ENCODE measurements around the gene PNLIPRP1. TPM values are rescaled to one million over a fixed set of nuclear protein-coding genes. Genes with fewer than 3 reads are reported as not detected.

The PNLIPRP1 gene
- not detected for total RNA-seq

DNA sequence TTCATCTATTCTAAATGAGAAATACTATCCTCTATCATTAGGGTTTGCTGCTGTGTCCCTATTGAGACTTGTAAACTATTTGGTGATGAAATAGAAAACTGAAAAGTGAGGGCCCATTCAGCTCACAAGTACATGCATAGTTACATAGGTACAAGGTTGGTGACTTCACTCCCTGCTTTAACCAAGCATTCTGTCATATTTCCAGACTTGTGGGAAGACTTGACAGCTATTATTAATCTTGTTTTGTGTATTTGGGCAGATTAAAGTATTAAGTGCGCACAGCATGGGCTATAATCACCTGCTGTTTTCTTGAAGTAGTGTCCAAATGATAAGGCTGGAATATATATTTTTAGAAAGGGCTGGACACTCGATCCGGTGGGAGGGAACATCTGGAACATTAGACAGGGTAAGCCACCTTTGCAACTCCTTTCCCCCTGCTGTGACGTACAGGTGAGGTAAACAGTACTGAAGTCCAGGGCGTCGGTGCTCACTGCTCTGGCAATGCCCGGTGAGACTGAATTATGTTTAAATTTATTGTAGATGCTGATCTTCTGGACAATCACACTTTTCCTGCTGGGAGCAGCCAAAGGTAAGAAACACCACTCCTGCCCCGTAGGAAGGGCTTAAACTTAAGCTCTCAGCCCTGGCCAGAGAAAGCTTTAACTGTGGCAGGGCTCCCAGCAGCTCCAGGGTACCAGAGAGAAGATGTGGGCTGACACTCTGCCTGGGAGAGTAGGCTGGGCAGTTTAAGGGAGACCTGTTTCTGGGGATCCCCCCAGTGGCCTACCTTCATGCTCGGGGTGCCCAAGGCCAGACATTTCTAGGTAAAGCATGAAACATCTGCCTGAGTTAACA, at the start of gene PNLIPRP1:
Gene PNLIPRP1 (plus strand): TSS at position 370 of the 855 bp plus-strand sequence. CDS start 171 bp downstream, at position 541.
- Mint-ChIP-seq H3K9me3 (no peaks in the 10 kb centered on the region), H3K36me3 (ENCODE audit: low read depth) (no peaks in the 10 kb centered on the region), H3K27ac (no peak within 1 kb of the TSS), H3K4me3 (no peak within 1 kb of the TSS), H3K4me1 (no peaks in the 10 kb centered on the region), H3K27me3 (peaks cover 3% of the 10 kb centered on the region)
- no peak for ATAC-seq (replicated peaks)

DNA sequence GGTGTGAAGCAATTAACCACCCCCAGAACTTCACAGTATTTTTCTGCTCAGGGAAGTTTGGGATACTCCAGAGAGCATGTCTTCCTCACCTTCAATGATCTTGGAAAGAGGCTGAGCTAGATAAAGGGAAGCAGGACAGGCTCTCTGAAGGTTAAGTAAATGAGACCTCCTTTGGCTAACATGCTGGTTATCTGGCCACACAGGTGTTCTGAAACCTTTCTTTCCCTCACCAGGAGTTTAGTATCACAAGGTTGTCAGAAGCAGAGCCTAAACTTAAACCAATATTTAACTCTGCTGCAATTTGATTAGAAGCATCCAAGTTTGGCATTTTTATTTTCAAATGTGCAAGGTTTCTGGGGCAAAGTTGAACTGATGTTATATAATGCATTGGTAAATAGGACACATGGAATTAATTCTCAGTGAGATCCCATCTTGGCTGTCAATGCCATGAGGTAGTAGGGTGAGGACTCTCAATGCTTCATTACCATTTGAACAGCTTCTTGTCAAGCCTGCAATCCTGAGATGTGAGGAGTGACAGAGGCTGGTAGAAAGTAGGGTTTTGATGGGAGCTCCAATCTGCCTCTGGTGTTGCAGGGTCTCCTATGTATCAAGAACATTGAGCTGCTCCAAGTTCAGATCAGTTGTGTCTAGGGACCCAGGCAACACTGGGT, 48.6 kb upstream of the PNLIPRP1 start:
- H3K4me3 Mint-ChIP-seq, result no peak overlapping the region
- H3K4me1 Mint-ChIP-seq, result no peaks in the 10 kb centered on the region
- ATAC-seq (replicated peaks), result no peak
- no peak overlapping the region for H3K27ac Mint-ChIP-seq
- no peaks in the 10 kb centered on the region for H3K36me3 Mint-ChIP-seq (ENCODE audit: low read depth)
- peaks cover 5% of the 10 kb centered on the region for H3K9me3 Mint-ChIP-seq
- peaks cover 17% of the 10 kb centered on the region for H3K27me3 Mint-ChIP-seq

GRCh38 chr10:116545122-116545521, 45.6 kb upstream of the PNLIPRP1 start:
- H3K27ac Mint-ChIP-seq, result no peak overlapping the region
- H3K4me1 Mint-ChIP-seq, result no peaks in the 10 kb centered on the region
- no peaks in the 10 kb centered on the region for H3K9me3 Mint-ChIP-seq
- ATAC-seq (replicated peaks), result no peak
- no peak overlapping the region for H3K4me3 Mint-ChIP-seq
- H3K27me3 Mint-ChIP-seq, result peaks cover 9% of the 10 kb centered on the region
- H3K36me3 Mint-ChIP-seq (ENCODE audit: low read depth), result no peaks in the 10 kb centered on the region

- Mint-ChIP-seq H3K27me3 (peaks cover 6% of the 10 kb centered on the region), H3K27ac (no peak within 1 kb of the TSS), H3K9me3 (no peaks in the 10 kb centered on the region), H3K4me1 (no peaks in the 10 kb centered on the region), H3K36me3 (ENCODE audit: low read depth) (no peaks in the 10 kb centered on the region), H3K4me3 (no peak within 1 kb of the TSS)
- ATAC-seq (replicated peaks), result no peak
Measured at GRCh38 chr10:116545756-116546155, 45.0 kb upstream of the PNLIPRP1 start, which contains the start of gene PNLIP. Gene PNLIP (plus strand): TSS chr10:116545931. CDS start chr10:116546093, 162 bp downstream.

DNA sequence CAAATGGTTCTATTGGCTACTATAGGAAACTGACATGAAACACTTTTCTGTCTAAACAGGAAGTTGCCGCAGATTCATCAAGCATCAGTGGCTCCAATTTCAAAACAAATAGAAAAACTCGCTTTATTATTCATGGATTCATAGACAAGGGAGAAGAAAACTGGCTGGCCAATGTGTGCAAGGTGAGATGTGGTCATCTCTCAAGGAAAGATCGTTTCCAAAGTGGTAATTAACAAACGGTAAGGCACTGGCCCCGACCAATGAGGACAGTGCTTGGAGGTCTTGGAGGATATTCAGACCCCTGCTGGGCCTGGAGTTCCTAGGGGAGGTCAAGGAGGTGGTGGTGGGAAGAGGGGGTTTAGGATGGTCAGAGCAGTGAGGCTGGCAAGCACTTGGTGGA, 42.5 kb upstream of the PNLIPRP1 start:
- H3K27me3 Mint-ChIP-seq, result peaks cover 5% of the 10 kb centered on the region
- no peak overlapping the region for H3K27ac Mint-ChIP-seq
- no peaks in the 10 kb centered on the region for H3K9me3 Mint-ChIP-seq
- ATAC-seq (replicated peaks), result no peak
- H3K4me1 Mint-ChIP-seq, result no peaks in the 10 kb centered on the region
- no peak overlapping the region for H3K4me3 Mint-ChIP-seq
- no peaks in the 10 kb centered on the region for H3K36me3 Mint-ChIP-seq (ENCODE audit: low read depth)

GRCh38 chr10:116553378-116553980, 37.3 kb upstream of the PNLIPRP1 start:
- Mint-ChIP-seq H3K4me1 (no peaks in the 10 kb centered on the region), H3K27ac (no peak overlapping the region), H3K4me3 (no peak overlapping the region), H3K36me3 (ENCODE audit: low read depth) (no peaks in the 10 kb centered on the region), H3K9me3 (no peaks in the 10 kb centered on the region), H3K27me3 (no peaks in the 10 kb centered on the region)
- no peak for ATAC-seq (replicated peaks)

GRCh38 chr10:116554628-116555027, 36.1 kb upstream of the PNLIPRP1 start:
- Mint-ChIP-seq H3K27me3 (no peaks in the 10 kb centered on the region), H3K4me3 (no peak overlapping the region), H3K36me3 (ENCODE audit: low read depth) (no peaks in the 10 kb centered on the region), H3K4me1 (no peaks in the 10 kb centered on the region), H3K27ac (no peak overlapping the region), H3K9me3 (no peaks in the 10 kb centered on the region)
- no peak for ATAC-seq (replicated peaks)

DNA sequence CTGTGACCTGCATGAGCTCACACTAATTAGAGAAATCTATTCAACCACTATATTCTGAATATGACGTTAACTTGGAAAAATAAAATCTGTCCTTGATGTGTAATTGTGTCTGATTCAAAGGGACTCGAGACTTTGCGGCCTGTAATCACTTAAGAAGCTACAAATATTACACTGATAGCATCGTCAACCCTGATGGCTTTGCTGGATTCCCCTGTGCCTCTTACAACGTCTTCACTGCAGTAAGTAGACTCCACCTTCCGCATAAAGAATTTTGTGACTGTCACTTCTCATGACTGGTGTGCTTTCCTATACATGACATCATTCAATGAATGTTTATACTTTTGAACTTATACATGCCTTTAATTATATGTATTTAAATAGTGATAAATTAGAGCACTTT, 34.9 kb upstream of the PNLIPRP1 start:
- ATAC-seq (replicated peaks), result no peak
- H3K4me1 Mint-ChIP-seq, result no peaks in the 10 kb centered on the region
- H3K27ac Mint-ChIP-seq, result no peak overlapping the region
- H3K9me3 Mint-ChIP-seq, result no peaks in the 10 kb centered on the region
- H3K36me3 Mint-ChIP-seq (ENCODE audit: low read depth), result no peaks in the 10 kb centered on the region
- no peak overlapping the region for H3K4me3 Mint-ChIP-seq
- H3K27me3 Mint-ChIP-seq, result no peaks in the 10 kb centered on the region

GRCh38 chr10:116557305-116557880, 33.4 kb upstream of the PNLIPRP1 start:
- no peak overlapping the region for H3K27ac Mint-ChIP-seq
- ATAC-seq (replicated peaks), result no peak
- H3K36me3 Mint-ChIP-seq (ENCODE audit: low read depth), result no peaks in the 10 kb centered on the region
- no peaks in the 10 kb centered on the region for H3K9me3 Mint-ChIP-seq
- peaks cover 3% of the 10 kb centered on the region for H3K27me3 Mint-ChIP-seq
- H3K4me1 Mint-ChIP-seq, result no peaks in the 10 kb centered on the region
- no peak overlapping the region for H3K4me3 Mint-ChIP-seq

- ATAC-seq (replicated peaks), result no peak
- Mint-ChIP-seq H3K27me3 (peaks cover 6% of the 10 kb centered on the region), H3K36me3 (ENCODE audit: low read depth) (no peaks in the 10 kb centered on the region), H3K9me3 (no peaks in the 10 kb centered on the region), H3K27ac (no peak overlapping the region), H3K4me3 (no peak overlapping the region), H3K4me1 (no peaks in the 10 kb centered on the region)
Measured at GRCh38 chr10:116565534-116565933, 25.2 kb upstream of the PNLIPRP1 start.

GRCh38 chr10:116566932-116567331, 23.8 kb upstream of the PNLIPRP1 start:
- Mint-ChIP-seq H3K36me3 (ENCODE audit: low read depth) (no peaks in the 10 kb centered on the region), H3K27ac (no peak overlapping the region), H3K9me3 (no peaks in the 10 kb centered on the region), H3K4me1 (no peaks in the 10 kb centered on the region), H3K4me3 (no peak overlapping the region), H3K27me3 (peaks cover 6% of the 10 kb centered on the region)
- ATAC-seq (replicated peaks), result no peak

GRCh38 chr10:116567335-116567734, 23.4 kb upstream of the PNLIPRP1 start:
- Mint-ChIP-seq H3K27me3 (peaks cover 4% of the 10 kb centered on the region), H3K9me3 (no peaks in the 10 kb centered on the region), H3K4me1 (no peaks in the 10 kb centered on the region), H3K36me3 (ENCODE audit: low read depth) (no peaks in the 10 kb centered on the region), H3K4me3 (no peak overlapping the region), H3K27ac (no peak overlapping the region)
- ATAC-seq (replicated peaks), result no peak

DNA sequence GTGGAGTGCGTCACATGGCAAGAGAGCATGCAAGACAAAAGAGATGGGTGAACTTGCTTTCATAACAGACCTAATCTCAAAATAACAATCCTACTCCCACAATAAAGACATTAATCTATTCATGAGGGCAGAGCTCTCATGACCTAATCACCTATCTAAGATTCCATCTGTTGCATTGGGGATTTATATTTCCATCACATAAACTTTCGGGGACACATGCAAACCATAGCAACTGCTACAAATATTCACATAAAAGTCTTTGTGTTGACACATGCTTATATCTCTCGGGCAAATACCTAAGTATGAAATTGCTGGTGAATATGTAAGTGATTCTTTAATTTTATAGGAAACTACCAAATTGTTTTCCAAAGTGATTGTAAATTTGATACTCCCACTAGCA, 16.0 kb upstream of the PNLIPRP1 start:
- H3K27ac Mint-ChIP-seq, result no peak overlapping the region
- H3K4me1 Mint-ChIP-seq, result no peaks in the 10 kb centered on the region
- no peak overlapping the region for H3K4me3 Mint-ChIP-seq
- H3K36me3 Mint-ChIP-seq (ENCODE audit: low read depth), result no peaks in the 10 kb centered on the region
- H3K9me3 Mint-ChIP-seq, result no peaks in the 10 kb centered on the region
- ATAC-seq (replicated peaks), result no peak
- H3K27me3 Mint-ChIP-seq, result peaks cover 4% of the 10 kb centered on the region

GRCh38 chr10:116587878-116588591, 2.7 kb upstream of the PNLIPRP1 start:
- Mint-ChIP-seq H3K4me1 (no peaks in the 10 kb centered on the region), H3K27me3 (no peaks in the 10 kb centered on the region), H3K27ac (no peak overlapping the region), H3K36me3 (ENCODE audit: low read depth) (no peaks in the 10 kb centered on the region), H3K4me3 (no peak overlapping the region), H3K9me3 (no peaks in the 10 kb centered on the region)
- peak; percentile 29 for ATAC-seq (replicated peaks)

Data from activated T-helper 17 cell treated with anti-CD3 and anti-CD28 coated beads, Interleukin-2, amount 50 U/mL, for 72 hours (primary cell).